Thyroid gland (tissue), 4 donors: ENCODE results near the gene GFOD2.

ENCODE experiments used
- POLR2A ChIP-seq, 2 donors: fragments of 450-650 bp; IDR thresholded peaks; one replicate each; pipeline ENCODE4 v1.6.1; 2017; ENCODE audit warnings: antibody characterized with exemption in 2 of 2, mild to moderate bottlenecking in 2 of 2, moderate library complexity in 1 of 2
- TF ChIP-seq, protein P1 (sequence below), 6 experiments: fragments of 200-600 bp in 3 of 6; fragments of 450-650 bp in 3 of 6; sonication (generic) in 3 of 6; IDR thresholded peaks; one replicate each; pipeline ENCODE4 v1.5.1; 2016 to 2019; ENCODE audit warnings: antibody characterized with exemption in 6 of 6, mild to moderate bottlenecking in 2 of 6, inconsistent platforms in 1 of 6, moderate library complexity in 1 of 6

DNA sequence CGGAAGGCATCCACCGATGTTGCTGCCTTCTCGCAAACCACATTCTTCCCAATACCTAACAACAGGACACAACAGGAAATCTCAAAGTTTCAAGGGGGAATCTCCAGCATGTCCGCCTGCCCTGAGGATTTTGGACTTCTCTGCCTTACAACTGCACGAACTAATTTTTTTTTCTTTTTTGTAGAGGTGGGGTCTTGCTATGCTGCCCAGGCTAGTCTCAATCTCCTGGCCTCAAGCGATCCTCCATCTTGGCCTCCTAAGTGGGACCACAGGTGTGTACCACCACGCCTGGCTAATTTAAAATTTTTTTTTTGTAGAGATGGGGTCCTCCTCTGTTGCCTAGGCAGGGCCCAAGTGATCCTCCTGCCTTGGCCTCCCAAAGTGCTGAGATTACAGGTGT lies 43.1 kb downstream of the GFOD2 start:
- TF ChIP-seq, protein P1, sequence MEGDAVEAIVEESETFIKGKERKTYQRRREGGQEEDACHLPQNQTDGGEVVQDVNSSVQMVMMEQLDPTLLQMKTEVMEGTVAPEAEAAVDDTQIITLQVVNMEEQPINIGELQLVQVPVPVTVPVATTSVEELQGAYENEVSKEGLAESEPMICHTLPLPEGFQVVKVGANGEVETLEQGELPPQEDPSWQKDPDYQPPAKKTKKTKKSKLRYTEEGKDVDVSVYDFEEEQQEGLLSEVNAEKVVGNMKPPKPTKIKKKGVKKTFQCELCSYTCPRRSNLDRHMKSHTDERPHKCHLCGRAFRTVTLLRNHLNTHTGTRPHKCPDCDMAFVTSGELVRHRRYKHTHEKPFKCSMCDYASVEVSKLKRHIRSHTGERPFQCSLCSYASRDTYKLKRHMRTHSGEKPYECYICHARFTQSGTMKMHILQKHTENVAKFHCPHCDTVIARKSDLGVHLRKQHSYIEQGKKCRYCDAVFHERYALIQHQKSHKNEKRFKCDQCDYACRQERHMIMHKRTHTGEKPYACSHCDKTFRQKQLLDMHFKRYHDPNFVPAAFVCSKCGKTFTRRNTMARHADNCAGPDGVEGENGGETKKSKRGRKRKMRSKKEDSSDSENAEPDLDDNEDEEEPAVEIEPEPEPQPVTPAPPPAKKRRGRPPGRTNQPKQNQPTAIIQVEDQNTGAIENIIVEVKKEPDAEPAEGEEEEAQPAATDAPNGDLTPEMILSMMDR (IDR thresholded peaks at IDR 0.05) = no peak
- no peak for TF ChIP-seq POLR2A (IDR thresholded peaks at IDR 0.05)
